ENCODE data around the gene PRPH.

Gene PRPH

DNA sequence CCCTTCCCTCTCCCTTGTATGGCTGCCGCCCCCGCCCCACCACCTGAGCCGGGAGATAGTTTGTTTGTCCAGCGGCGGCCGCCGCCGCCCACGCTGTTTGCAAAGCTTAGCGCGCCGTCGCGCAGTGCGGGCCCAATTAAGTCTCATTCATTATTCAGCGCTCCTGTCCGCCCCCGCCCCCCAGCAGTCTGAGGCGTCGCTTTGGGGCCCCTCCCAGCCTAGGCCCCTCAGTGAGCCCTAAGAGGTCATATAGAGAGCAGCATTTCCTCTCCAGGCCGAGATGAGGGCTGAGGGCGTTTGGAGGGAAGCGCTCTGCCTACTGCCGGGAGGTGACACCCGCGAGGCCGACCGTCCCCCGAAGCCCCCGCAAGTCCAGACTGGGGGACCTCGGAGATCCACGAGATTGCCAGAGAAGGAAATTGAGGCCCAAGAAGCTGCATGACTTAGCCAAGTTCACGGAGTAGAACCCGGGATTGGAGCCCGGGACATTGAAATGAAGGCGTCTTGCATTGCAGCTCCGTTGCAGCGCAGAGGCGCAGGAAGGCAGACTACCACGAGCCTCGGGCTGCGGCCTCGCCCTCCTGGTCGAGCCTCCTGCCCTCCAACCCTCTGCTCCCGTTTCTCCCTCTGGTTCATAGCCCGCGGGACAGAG is 51.8 kb downstream of the PRPH start, which contains the start of gene DNAJC22:
TSS of gene DNAJC22 (plus strand) at position 230 of the 652 bp plus-strand sequence. CDS start 1,985 bp downstream, outside the sequence.
- peak; percentile 47 for DNase-seq (ENCODE audit: low read depth)

DNA sequence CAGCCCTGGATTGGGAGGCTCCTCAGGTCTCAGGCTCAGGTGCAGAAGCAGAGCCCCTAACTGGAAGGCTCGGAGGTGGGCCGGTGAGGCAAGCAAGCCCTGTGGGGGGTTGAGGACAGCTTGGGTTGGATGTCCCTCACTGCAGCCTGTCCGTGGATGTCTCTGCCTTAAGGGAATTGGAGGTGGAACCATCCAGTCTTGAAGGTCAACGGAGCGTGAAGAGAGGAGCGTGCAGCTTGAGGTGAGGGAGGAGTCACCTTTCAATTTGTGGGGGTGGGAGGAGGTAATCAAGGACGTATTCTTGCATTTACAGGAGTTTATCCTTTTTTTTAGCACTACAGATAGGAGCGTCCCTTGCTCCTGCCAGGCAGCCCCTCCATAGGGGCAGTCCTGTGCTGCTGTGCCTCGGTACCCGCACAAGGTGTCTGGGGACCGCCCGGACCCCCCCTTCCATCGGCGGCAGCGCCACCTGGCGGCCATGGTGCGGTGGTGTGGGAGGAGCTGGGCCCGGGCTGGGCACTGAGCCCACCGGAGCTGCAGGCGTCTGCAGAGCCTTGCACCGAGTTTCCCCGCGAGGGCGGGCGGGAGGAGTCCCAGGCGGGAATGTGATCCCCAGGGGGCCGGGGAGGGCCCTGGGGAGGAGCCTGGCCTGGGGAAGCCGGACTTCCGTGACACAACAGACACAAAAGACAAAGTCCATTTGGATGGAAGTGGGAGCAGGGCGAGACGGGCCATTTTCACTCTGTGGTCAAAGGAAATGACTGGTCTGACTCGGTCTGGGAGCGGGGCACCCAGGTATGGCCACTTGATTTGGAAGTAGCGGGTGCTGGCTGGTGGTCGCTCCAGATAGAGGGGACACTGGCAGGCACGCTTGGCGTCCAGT is 52.6 kb downstream of the PRPH start:
- TF ChIP-seq, protein P1, sequence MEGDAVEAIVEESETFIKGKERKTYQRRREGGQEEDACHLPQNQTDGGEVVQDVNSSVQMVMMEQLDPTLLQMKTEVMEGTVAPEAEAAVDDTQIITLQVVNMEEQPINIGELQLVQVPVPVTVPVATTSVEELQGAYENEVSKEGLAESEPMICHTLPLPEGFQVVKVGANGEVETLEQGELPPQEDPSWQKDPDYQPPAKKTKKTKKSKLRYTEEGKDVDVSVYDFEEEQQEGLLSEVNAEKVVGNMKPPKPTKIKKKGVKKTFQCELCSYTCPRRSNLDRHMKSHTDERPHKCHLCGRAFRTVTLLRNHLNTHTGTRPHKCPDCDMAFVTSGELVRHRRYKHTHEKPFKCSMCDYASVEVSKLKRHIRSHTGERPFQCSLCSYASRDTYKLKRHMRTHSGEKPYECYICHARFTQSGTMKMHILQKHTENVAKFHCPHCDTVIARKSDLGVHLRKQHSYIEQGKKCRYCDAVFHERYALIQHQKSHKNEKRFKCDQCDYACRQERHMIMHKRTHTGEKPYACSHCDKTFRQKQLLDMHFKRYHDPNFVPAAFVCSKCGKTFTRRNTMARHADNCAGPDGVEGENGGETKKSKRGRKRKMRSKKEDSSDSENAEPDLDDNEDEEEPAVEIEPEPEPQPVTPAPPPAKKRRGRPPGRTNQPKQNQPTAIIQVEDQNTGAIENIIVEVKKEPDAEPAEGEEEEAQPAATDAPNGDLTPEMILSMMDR (conservative IDR thresholded peaks at IDR 0.05; ENCODE audit: low read depth, low read length): peak; percentile 82
- peak overlapping the region; percentile 54 for H3K4me3 ChIP-seq (ENCODE audit: low read depth, low read length)
- peak; percentile 96 for DNase-seq (ENCODE audit: low read depth)

More for the DNA sequence above, 51.8 kb downstream of the PRPH start, which contains the start of gene DNAJC22:
- H3K4me3 ChIP-seq (ENCODE audit: low read depth, low read length): peak within 1 kb of the TSS; percentile 54
- TF ChIP-seq, protein P1 (conservative IDR thresholded peaks at IDR 0.05; ENCODE audit: low read depth, low read length): no peak

Measured in choroid plexus epithelial cell (primary cell).